Measurements from ENCODE around the gene CTAGE9.

DNA sequence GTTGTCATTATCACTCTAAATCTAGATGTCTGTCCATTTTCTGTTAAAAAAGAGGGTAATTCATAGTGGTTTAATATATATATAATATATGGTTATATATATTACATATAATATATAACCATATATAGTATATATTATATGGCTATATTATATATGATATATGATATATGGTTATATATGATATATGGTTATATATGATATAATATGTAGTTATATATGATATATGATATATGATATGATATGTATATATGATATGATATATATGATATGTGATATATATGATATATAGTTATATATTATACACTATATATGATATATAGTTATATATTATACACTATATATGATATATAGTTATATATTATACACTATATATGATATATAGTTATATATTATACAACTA lies 18.2 kb downstream of the CTAGE9 start:
- TF ChIP-seq ARNTL (CRISPR knock-in tag; IDR thresholded peaks at IDR 0.05; ENCODE audit: borderline replicate concordance, low read depth) (no peak), SNAI2 (CRISPR knock-in tag; IDR thresholded peaks at IDR 0.05) (no peak), OSR1 (CRISPR knock-in tag; IDR thresholded peaks at IDR 0.05) (no peak), ESRRG (CRISPR knock-in tag; IDR thresholded peaks at IDR 0.05) (no peak), RARB (CRISPR knock-in tag; IDR thresholded peaks at IDR 0.05) (no peak), TOX (CRISPR knock-in tag; IDR thresholded peaks at IDR 0.05; ENCODE audit: borderline replicate concordance) (no peak), ZC3H10 (CRISPR knock-in tag; IDR thresholded peaks at IDR 0.05) (no peak), ISL1 (CRISPR knock-in tag; IDR thresholded peaks at IDR 0.05) (no peak), CSDC2 (CRISPR knock-in tag; IDR thresholded peaks at IDR 0.05) (no peak), ZFP3 (CRISPR knock-in tag; IDR thresholded peaks at IDR 0.05) (no peak)
- TF ChIP-seq, protein P1, sequence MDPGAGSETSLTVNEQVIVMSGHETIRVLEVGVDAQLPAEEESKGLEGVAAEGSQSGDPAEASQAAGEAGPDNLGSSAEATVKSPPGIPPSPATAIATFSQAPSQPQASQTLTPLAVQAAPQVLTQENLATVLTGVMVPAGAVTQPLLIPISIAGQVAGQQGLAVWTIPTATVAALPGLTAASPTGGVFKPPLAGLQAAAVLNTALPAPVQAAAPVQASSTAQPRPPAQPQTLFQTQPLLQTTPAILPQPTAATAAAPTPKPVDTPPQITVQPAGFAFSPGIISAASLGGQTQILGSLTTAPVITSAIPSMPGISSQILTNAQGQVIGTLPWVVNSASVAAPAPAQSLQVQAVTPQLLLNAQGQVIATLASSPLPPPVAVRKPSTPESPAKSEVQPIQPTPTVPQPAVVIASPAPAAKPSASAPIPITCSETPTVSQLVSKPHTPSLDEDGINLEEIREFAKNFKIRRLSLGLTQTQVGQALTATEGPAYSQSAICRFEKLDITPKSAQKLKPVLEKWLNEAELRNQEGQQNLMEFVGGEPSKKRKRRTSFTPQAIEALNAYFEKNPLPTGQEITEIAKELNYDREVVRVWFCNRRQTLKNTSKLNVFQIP (CRISPR knock-in tag; IDR thresholded peaks at IDR 0.05; ENCODE audit: borderline replicate concordance, low read depth) = no peak
